DLD1 (cell line): ENCODE data around the gene OSER1.

Experiments
- in situ Hi-C: cut with HindIII; loops from 2 replicates; pipeline ENCODE4 v1.10.0; 2017; ENCODE audit warnings: low sequenced_read_pairs

The OSER1 gene

DNA sequence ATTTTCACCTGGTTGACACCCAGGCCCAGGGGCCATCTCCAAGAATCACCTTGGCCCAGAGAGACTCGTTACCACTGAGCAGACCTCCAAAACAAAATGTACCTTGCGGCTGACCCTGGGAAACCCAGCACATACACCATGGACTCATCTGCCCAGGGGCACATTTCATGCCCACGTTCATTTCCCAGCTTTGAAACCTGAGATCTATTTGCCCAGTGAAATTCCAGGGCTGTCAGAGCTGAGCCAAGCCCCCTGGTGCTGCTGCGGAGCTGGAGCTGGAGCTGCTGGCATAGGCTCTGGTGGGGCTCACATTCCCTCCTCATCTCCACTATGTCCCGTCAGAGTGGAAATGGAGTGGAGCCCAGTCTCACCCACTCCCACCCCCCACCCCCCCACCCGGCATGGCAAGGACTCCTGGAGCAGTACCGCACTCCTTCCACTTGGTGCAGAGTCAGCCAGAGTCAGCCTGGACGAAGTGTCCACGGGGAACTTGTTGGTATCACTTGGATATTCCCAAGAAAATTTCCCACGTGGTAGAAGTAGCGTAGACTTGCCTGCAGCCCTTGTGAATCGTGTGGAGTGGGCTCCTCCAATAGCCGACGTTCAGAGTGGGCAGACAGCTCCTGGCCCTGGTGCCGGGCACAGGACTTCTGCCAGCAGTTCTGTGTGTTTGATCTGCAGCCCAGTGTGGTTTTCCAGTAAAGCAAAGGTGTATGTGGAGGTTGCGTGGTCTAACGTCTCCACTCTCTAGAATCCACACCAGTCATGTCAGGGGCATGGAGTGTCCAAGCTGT is 18.1 kb upstream of the OSER1 start:
- in situ Hi-C loops: no loop called here

- in situ Hi-C loops: no loop called here
Measured at GRCh38 chr20:44224637-44225036, 14.1 kb upstream of the OSER1 start.

DNA sequence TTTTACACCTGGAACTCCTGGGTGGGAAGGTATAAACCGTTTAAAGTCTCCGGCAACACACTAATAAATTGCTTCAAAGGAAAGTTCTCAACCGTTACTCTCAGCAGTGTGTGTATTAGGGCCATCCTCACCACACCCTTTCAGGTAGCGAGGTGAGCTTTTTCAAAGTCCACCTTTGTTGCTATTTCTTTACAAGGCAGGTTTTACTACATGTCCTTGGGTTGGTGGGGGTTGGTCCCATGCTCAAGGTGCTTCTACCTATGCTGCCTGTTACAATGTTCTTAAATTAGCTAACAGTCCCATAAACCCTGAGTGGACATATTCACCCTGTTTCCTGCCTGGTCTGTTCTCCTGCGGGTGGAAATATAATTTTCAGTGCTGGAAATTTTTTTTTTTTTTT is 13.2 kb upstream of the OSER1 start:
- in situ Hi-C loops: no loop called here

DNA sequence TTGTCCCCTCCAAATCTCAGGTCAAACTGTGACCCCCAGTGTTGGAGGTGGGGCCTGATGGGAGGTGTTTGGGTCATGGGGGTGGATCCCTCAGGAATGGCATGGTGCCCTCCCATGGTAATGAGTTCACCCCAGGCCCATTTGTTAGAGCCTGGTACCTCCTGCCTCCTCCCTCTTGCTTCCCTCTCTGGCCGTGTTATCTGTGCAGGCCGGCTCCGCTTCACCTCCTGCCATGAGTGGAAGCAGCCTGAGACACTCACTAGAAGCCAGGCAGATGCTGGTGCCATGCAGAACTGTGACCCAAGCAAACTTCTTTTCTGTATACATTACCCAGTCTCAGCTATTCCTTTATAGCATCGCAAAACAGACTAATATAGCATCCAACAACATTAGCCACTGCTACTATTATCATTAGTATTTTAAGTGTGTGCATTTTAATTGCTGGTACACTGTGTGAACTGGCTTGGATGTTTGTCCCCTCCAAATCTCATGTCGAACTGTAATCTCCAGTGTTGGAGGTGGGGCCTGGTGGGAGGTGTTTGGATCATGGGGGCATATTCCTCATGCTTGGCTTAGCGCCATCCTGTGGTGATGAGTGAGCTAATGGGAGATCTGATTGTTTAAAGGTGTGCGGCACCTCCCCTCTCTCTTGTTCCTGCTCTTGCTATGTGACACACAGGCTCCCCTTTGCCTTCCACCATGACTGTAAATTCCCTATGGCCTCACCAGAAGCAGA is 12.2 kb upstream of the OSER1 start:
- in situ Hi-C loops: no loop called here

DNA sequence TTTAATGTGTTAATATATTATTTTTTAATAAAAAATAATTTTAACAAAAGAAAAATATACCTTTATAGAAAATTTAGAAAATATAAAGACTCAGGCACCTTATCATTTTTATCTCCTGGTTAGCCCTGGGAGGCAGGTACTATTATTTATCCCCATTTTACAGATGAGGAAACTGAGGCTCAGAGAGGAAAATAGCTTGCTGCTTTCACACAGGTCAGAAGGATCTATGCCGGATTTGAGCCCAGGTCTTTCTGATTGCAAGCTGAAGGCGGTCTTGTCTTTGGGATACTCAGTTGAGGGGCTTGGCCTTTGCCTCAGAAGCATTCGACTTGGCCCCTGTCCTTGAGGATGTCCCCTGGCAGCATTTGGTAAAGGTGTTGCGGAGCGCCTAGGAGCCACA is 11.5 kb upstream of the OSER1 start:
- in situ Hi-C loops: no loop called here

- in situ Hi-C loops: no loop called here
Measured at GRCh38 chr20:44221368-44221954, 10.9 kb upstream of the OSER1 start.

DNA sequence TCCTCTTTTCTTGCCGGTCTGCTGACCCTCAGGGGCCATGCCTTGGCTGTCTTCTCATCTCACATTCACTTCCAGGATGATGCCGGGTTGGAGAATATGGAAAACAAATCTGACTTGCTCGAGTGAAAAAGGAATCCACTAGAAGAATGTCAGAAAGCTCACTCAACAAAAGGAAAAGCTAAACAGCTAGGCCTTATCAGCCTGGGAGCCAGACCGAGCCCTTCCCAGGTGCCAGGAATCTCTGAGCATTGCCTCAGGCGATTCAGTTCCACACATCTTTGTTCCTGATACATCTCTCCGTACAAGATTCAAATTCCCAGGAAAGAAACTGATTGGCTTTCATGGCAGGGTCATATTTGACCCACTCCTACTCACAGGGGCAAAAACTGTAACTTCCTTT is 9.2 kb upstream of the OSER1 start:
- in situ Hi-C loops: loop anchor here (10.0 kb wide), 1 partner anchor 245 kb away; no protein-coding TSS in a partner anchor

DNA sequence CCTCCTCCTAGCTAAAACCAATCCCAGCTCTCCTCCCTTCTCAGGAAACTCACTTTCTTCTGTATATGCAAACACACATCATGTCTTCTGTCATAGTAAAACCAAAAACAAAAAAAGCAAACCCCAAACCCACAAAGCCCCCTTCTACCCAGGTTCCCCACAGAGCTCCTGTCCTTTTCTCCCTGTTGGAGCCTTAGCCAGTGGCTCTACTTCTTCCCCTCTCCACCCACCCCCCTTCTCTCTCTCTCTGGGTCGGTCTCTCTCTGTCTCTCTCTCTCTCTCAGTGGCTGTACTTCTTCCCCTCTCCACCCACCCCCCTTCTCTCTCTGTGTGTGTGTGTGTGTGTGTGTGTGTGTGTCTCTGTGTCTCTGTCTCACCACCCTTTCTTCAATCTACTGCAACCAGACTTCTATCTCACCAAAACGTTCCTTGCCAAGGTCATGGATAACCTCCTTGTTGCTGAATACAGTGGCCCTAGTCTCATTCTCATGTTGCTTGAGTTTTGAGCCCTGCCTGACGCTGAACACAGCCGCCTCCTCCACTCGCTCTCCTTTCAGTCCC is 8.7 kb upstream of the OSER1 start:
- in situ Hi-C loops: loop anchor here (10.0 kb wide), 1 partner anchor 246 kb away; no protein-coding TSS in a partner anchor

DNA sequence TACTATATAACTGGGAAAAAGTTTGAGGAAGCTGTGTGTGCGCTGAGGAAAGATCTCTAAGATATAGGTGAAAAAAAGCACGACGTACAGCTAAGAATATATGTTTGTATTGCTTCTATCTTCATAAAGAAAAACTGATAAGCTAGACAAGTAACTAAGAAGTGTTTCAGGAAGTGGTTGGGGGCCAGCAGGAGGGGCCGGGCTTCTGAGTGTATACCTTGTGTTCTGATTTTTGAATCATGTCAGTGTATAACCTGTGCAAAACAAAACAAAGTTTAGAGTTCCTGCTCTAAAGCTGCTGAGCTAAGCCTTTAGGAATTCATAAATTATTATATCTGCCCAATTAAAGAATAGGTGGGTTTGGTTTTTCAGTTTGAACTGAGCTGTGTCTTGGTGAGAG is 7.9 kb upstream of the OSER1 start:
- in situ Hi-C loops: loop anchor here (10.0 kb wide), 1 partner anchor 246 kb away; no protein-coding TSS in a partner anchor

GRCh38 chr20:44217342-44218092 is 6.9 kb upstream of the OSER1 start:
- in situ Hi-C loops: loop anchor here (10.0 kb wide), 1 partner anchor 247 kb away; no protein-coding TSS in a partner anchor

DNA sequence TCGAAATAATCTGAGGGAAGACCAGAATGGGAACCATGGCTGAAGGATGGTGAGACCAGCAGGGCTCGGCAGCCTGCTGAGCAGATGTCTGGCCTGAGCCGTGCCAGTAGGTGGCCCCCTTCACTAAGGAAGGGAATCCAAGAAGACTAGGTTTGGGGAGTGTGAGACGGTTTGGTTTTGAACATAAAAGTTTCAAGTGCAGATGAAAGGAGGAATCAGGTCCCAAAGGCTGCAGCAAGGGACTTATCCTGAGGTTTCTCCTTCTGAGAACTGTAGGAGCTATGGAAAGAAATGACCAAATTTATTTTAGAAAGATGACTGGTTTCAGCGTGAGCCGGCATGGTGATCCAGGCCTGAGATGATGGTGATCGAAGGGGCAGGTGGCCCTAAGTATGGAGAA is 4.6 kb upstream of the OSER1 start:
- in situ Hi-C loops: loop anchor here (10.0 kb wide), 1 partner anchor 250 kb away; no protein-coding TSS in a partner anchor

GRCh38 chr20:44212792-44213191 is 2.2 kb upstream of the OSER1 start:
- in situ Hi-C loops: loop anchor here (10.0 kb wide), 1 partner anchor 252 kb away; no protein-coding TSS in a partner anchor

DNA sequence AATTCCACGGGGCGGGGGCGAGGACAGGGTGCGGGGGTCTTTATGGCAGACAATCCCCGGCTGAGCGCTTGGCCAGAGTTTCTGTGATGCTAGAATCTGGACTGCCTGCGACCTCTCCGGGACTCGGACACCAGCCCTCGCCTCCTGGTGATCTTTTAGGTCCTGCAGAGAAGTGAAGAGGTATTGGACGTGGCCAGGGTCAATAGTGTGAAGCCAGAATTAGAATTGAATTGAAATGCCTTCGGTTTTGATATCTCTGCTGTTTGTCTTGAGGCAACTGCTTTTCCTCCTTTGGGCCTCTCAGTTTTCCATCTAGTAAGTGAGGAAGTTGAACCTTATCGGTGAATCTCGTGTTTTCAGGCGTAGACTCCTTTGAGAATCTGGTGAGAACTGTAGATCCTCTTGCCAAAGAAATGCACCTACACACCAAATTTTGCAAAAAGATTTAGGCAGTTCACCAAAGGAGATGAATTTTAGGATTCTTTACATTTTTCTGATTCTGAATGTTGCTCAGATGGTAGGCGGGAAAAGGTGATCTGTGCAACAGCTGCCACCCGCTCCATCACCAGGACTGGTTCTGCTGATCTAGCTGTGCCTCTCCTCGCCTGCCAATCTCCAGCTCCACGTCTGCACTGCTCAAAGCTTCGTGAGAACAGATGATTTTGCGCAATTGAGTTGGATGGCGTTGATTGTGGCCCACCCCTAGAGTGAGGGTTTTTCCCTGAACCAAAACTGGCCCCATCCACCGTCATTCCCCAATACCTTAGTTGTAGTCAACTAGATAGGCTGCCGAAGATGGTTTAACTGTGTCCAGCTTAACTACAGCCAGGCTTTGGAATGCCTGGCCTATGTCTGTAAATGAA is 837 bp upstream of the OSER1 start:
- in situ Hi-C loops: loop anchor here (10.0 kb wide), 1 partner anchor 253 kb away; no protein-coding TSS in a partner anchor

GRCh38 chr20:44209686-44210405 is 725 bp downstream of the OSER1 start:
- in situ Hi-C loops: loop anchor here (10.0 kb wide), 1 partner anchor 255 kb away; no protein-coding TSS in a partner anchor

- in situ Hi-C loops: no loop called here
Measured at GRCh38 chr20:44208770-44209169, 1.8 kb downstream of the OSER1 start.

DNA sequence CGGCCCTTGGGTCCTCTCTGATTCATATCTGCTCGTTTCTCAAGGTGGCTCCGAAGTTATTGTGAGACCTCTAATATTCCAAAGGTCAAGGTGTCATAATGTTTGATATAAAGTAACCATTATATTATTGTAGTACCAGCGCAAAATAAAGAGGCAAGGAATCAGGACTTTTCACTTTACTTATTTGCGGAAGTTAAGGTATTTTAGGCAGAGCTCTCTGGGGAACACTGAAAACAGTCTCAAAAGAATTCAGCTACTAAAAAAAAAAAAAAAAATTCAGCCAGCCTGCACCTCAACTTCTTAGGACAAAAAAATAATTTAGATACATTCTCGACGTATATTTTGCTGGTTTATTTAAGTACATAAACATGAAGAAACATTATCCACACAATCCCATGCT is 2.4 kb downstream of the OSER1 start:
- in situ Hi-C loops: no loop called here

DNA sequence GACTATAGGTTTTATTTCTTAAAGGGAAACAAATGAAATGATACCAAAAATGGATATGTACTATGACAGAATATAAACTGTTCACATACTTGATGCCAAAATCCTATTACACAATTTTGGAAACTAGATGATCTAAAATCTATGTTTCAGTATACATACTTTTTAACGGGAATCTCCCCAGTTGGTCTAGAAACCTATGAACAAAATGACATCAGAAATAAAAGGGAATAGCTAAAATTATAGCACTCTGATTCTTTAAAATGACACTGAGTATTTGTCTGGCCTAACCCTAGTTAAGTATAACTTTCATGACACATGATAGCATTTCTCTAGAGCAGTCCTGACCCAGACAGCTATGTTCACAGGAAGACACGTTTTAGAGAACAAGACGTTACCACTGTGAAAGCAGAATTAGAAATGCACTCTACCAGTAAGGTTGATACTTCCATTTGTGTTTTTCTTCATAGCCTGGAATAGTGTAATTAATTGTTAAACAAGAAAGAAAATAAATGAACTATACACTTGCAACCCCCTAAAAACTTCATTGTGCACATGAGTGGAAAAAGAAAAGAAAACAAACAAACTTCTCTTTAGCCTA is 3.3 kb downstream of the OSER1 start:
- in situ Hi-C loops: no loop called here

- in situ Hi-C loops: no loop called here
Measured at GRCh38 chr20:44206132-44206531, 4.4 kb downstream of the OSER1 start.
